ENCODE data around the gene AZIN2. TPM values are rescaled to one million over a fixed set of nuclear protein-coding genes. Genes with fewer than 3 reads are reported as not detected.
A peak's percentile ranks its signal among the peaks of the same experiment; 100 is the strongest.

AZIN2 gene
- total RNA-seq, 1 experiment from 2014 or later, result 2.4 TPM

DNA sequence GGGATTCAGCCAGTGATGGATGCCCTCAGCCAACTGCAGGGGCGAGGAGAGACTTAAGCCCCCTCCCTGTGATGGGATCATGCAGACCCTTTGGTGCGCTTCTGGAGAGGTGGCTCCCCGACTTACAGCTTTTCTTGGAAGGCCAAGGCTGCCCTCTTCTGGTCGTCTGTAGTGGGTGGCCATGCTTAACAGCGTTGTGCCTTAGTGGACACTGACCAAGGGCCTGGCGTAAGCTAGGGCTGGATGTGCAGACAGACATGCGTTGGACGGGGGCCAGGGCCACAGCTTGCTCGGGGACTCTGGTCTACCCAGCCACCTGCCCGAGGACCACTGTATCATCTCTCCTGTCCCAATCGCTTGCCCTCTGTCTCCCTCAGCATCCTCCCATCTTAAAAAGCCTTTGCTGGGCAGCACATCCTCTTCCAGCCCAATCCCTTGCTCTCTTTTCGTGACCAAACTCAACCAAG is 5.5 kb downstream of the AZIN2 start:
- CTCF ChIA-PET, result interaction anchor here (0.6 to 1.3 kb wide), 8 partner anchors 10 to 374 kb away, joined by 3 to 8 read pairs (median 4); no protein-coding TSS in a partner anchor
- H3K27ac ChIP-seq (ENCODE audit: low read length), result no peak overlapping the region
- intact Hi-C loops (cut with micrococcal nuclease; ENCODE audit: unreplicated experiment), result loop anchor here (5.0 to 10.0 kb wide), 2 partner anchors 154 to 212 kb away; partner anchors contain the start of gene FNDC5
- BruUV-seq (replicated peaks), result no TSS peak
- TF ChIP-seq, protein P1, sequence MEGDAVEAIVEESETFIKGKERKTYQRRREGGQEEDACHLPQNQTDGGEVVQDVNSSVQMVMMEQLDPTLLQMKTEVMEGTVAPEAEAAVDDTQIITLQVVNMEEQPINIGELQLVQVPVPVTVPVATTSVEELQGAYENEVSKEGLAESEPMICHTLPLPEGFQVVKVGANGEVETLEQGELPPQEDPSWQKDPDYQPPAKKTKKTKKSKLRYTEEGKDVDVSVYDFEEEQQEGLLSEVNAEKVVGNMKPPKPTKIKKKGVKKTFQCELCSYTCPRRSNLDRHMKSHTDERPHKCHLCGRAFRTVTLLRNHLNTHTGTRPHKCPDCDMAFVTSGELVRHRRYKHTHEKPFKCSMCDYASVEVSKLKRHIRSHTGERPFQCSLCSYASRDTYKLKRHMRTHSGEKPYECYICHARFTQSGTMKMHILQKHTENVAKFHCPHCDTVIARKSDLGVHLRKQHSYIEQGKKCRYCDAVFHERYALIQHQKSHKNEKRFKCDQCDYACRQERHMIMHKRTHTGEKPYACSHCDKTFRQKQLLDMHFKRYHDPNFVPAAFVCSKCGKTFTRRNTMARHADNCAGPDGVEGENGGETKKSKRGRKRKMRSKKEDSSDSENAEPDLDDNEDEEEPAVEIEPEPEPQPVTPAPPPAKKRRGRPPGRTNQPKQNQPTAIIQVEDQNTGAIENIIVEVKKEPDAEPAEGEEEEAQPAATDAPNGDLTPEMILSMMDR (IDR thresholded peaks at IDR 0.05), result peak; percentile 91
- TF ChIP-seq SIN3A (IDR thresholded peaks at IDR 0.05; ENCODE audit: borderline replicate concordance, insufficient read depth, low read depth, low read length), result no peak
- in situ Hi-C loops (cut with HindIII; ENCODE audit: low pct_unique_long_range_greater_than_20kb, low sequenced_read_pairs), result no loop called here
- ATAC-seq, result peak; percentile 87
- no peaks in the 10 kb centered on the region; the same call in 1 of the 2 replicates for H3K4me1 ChIP-seq (ENCODE audit: control insufficient read depth, insufficient read depth, low read length)
- H3K27me3 ChIP-seq (ENCODE audit: control insufficient read depth, insufficient read depth, low read length), result no peaks in the 10 kb centered on the region; the same call in 1 of the 2 replicates
- H3K36me3 ChIP-seq (ENCODE audit: control insufficient read depth, insufficient read depth, low read length), result no peaks in the 10 kb centered on the region; the same call in 1 of the 2 replicates
- no peak overlapping the region for H3K4me3 ChIP-seq (ENCODE audit: low read depth in 2 of 2, low read length in 2 of 2)
- POLR2A ChIA-PET, result no interaction called here
- H3K9me3 ChIP-seq (ENCODE audit: control insufficient read depth, insufficient read depth, low read depth, low read length), result no peaks in the 10 kb centered on the region
- DNase-seq (ENCODE audit: low read depth, low spot score), result peak; percentile 59

DNA sequence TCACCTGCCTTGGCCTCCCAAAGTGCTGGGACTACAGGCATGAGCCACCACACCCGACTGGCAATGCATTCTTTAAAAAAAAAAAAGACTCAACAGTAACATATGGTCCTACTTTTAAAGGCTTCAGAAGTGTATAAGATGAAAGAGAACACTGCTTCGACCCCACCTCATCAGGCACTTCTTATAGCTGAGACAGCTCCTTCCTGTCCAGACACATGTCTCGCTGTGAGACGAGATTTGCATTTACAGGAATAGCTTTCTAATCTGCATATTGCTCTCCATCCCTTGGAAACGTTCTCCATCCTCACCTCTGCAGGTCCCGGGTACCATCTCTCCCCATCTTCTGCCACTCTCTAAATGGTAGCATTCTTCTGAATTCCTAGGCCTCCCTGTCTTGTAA is 6.7 kb downstream of the AZIN2 start:
- in situ Hi-C loops (cut with HindIII; ENCODE audit: low pct_unique_long_range_greater_than_20kb, low sequenced_read_pairs), result no loop called here
- Histone ChIP-seq H3K36me3 (ENCODE audit: control insufficient read depth, insufficient read depth, low read length) (no peaks in the 10 kb centered on the region), H3K4me1 (ENCODE audit: control insufficient read depth, insufficient read depth, low read length) (no peaks in the 10 kb centered on the region), H3K9me3 (ENCODE audit: control insufficient read depth, insufficient read depth, low read depth, low read length) (no peaks in the 10 kb centered on the region), H3K4me3 (ENCODE audit: low read depth in 2 of 2, low read length in 2 of 2) (no peak overlapping the region), H3K27ac (ENCODE audit: low read length) (no peak overlapping the region), H3K27me3 (ENCODE audit: control insufficient read depth, insufficient read depth, low read length) (no peaks in the 10 kb centered on the region; the same call in 1 of the 2 replicates)
- no peak for ATAC-seq
- ChIA-PET CTCF (interaction anchor here (0.7 kb wide), 1 partner anchor 334 kb away, joined by 4 read pairs; no protein-coding TSS in a partner anchor), POLR2A (no interaction called here)
- DNase-seq (ENCODE audit: low read depth, low spot score), result no peak
- BruUV-seq (replicated peaks), result no TSS peak
- TF ChIP-seq TCF7L2 (IDR thresholded peaks at IDR 0.05; ENCODE audit: low read depth, low read length) (no peak), POLR2AphosphoS5 (IDR thresholded peaks at IDR 0.05; ENCODE audit: low read depth, low read length) (no peak), SIN3A (IDR thresholded peaks at IDR 0.05; ENCODE audit: borderline replicate concordance, insufficient read depth, low read depth, low read length) (no peak)
- TF ChIP-seq, protein P2, sequence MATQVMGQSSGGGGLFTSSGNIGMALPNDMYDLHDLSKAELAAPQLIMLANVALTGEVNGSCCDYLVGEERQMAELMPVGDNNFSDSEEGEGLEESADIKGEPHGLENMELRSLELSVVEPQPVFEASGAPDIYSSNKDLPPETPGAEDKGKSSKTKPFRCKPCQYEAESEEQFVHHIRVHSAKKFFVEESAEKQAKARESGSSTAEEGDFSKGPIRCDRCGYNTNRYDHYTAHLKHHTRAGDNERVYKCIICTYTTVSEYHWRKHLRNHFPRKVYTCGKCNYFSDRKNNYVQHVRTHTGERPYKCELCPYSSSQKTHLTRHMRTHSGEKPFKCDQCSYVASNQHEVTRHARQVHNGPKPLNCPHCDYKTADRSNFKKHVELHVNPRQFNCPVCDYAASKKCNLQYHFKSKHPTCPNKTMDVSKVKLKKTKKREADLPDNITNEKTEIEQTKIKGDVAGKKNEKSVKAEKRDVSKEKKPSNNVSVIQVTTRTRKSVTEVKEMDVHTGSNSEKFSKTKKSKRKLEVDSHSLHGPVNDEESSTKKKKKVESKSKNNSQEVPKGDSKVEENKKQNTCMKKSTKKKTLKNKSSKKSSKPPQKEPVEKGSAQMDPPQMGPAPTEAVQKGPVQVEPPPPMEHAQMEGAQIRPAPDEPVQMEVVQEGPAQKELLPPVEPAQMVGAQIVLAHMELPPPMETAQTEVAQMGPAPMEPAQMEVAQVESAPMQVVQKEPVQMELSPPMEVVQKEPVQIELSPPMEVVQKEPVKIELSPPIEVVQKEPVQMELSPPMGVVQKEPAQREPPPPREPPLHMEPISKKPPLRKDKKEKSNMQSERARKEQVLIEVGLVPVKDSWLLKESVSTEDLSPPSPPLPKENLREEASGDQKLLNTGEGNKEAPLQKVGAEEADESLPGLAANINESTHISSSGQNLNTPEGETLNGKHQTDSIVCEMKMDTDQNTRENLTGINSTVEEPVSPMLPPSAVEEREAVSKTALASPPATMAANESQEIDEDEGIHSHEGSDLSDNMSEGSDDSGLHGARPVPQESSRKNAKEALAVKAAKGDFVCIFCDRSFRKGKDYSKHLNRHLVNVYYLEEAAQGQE (IDR thresholded peaks at IDR 0.05; ENCODE audit: insufficient read depth in 1 of 2, low read depth in 2 of 2, low read length in 1 of 2), result no peak
- TF ChIP-seq, protein P1 (IDR thresholded peaks at IDR 0.05), result no peak
- intact Hi-C loops (cut with micrococcal nuclease; ENCODE audit: unreplicated experiment), result loop anchor here (5.0 to 10.0 kb wide), 2 partner anchors 155 to 213 kb away; partner anchors contain the start of gene FNDC5

Measured in Panc1 (cell line).